HG02885 (cell line): Measurements from ENCODE around the gene TNN.
"Not testable (repeated sequence)": the region's sequence is repeated elsewhere in the genome, so short reads cannot be mapped to it uniquely, and the experiment has no call there.

ENCODE experiments used
- ATAC-seq: cut with Tn5 transposase; IDR thresholded peaks from one replicate; pipeline ENCODE4 v1.9.1; 2021; ENCODE audit warnings: mild to moderate bottlenecking; ENCODE audit not compliant: unreplicated experiment, poor library complexity

Gene TNN

GRCh38 chr1:175071276-175071943 is 3.8 kb downstream of the TNN start:
- ATAC-seq, result no peak

- peak; percentile 79 for ATAC-seq
These were observed 4.7 kb downstream of the TNN start for GRCh38 chr1:175072099-175072951.

GRCh38 chr1:175073061-175073460 is 5.4 kb downstream of the TNN start:
- no peak for ATAC-seq

- ATAC-seq, result no peak
These were observed 6.0 kb downstream of the TNN start for GRCh38 chr1:175073633-175074032.

- ATAC-seq, result no peak
These were observed 8.2 kb downstream of the TNN start for GRCh38 chr1:175075572-175076568.

- no peak for ATAC-seq
These were observed 9.9 kb downstream of the TNN start for GRCh38 chr1:175077356-175078030.

- ATAC-seq, result no peak
These were observed 11.0 kb downstream of the TNN start for GRCh38 chr1:175078629-175079028.

GRCh38 chr1:175079338-175079737 is 11.7 kb downstream of the TNN start:
- no peak for ATAC-seq

GRCh38 chr1:175080030-175080429 is 12.4 kb downstream of the TNN start:
- no peak for ATAC-seq

- no peak for ATAC-seq
These were observed 14.3 kb downstream of the TNN start for GRCh38 chr1:175081983-175082382.

- no peak for ATAC-seq
These were observed 20.9 kb downstream of the TNN start for GRCh38 chr1:175088525-175088951.

- no peak for ATAC-seq
These were observed 21.6 kb downstream of the TNN start for GRCh38 chr1:175089136-175089718.

GRCh38 chr1:175090780-175091179 is 23.1 kb downstream of the TNN start:
- ATAC-seq, result no peak

GRCh38 chr1:175094626-175095025 is 27.0 kb downstream of the TNN start:
- no peak for ATAC-seq

GRCh38 chr1:175095069-175095468 is 27.4 kb downstream of the TNN start:
- ATAC-seq, result no peak

GRCh38 chr1:175095978-175096607 is 28.5 kb downstream of the TNN start:
- ATAC-seq, result no peak

- no peak for ATAC-seq
These were observed 29.7 kb downstream of the TNN start for GRCh38 chr1:175097361-175097760.

- no peak for ATAC-seq
These were observed 32.3 kb downstream of the TNN start for GRCh38 chr1:175099916-175100315.

- not testable (repeated sequence) for ATAC-seq
These were observed 34.5 kb downstream of the TNN start for GRCh38 chr1:175102166-175102565.
